GM18511 (cell line): ENCODE results near the gene NSUN6.
"Not testable (repeated sequence)": the region's sequence is repeated elsewhere in the genome, so short reads cannot be mapped to it uniquely, and the experiment has no call there.

Experiments used
- ATAC-seq: cut with Tn5 transposase; IDR thresholded peaks from one replicate; pipeline ENCODE4 v1.9.1; 2021; ENCODE audit warnings: mild to moderate bottlenecking, moderate library complexity; ENCODE audit not compliant: unreplicated experiment

The NSUN6 gene

DNA sequence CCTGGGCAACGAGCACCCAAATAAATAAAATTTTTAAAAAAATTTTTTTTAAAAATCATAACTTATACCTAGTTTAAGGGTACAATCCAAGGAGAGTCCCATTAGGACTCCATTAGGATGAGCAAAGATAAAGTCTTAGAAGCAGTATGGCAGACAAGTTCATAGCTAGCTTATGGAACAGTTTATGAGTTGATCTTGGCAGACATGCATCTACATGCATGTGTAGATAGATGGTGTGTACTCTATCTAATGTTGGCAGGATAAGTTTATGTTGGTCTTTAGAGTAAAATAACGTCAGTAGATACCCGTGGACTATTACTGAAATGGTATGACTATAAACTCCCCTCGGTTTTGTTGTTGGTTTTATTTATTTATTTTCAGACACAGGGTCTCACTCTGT is 40.2 kb downstream of the NSUN6 start:
- no peak for ATAC-seq

GRCh38 chr10:18610517-18610916 is 40.9 kb downstream of the NSUN6 start:
- ATAC-seq = no peak

DNA sequence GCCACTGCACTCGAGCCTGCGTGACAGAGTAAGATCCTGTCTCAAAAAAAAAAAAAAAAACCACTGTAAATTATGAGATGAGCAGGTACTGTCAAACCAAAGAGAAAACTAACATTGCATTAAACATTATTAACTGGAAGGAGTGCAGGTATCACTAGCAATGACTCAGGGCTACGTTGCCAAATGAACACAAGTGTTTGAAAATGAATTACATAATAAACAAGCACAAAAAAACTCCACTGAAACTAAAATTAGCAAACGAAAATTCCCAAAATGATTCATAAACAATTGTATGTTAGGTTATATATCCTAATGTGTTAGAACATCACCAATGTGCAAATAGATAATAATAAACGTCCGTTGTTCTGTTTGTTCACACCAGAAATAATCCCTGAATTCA is 42.8 kb downstream of the NSUN6 start:
- no peak for ATAC-seq

DNA sequence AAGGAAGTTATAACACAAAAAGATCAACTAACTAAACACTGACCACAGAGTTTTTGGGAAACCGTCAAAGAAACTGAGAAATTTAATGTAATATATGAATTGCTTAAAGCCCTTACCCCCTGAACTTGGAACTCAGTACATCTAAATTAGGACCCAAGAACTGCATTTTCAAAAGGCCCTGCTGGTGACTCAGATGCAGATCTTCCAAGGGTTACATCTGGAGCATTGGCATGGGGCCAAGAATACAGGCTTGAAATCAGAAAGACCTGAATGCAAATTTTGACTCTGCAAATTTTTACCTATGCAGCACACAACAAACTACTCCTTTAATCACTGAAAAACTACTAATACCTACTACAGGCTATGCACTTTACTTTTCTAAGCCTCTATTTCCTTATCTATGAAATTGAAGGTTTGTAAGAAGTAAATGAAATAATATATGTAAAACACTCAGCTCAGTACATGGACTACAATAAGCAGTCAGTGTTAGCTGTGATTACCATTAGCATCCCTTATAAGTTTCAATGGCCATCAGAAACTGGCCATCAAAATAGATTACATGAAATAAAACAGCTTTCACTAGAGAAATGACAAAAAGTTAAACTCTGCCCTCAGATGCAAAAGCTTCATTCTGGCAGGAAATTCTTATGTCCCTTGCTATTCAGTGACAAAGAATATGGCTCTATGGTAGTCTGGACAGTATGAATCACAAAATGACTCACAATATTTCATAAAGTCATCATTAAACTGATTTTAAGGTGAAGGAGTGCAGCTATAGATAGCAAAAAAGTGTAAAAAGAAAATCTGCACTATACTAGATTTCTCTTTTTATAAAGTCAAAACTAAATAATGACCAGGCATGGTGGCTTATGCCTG is 43.6 kb downstream of the NSUN6 start:
- ATAC-seq = peak; percentile 57

- no peak for ATAC-seq
These were observed 45.2 kb downstream of the NSUN6 start for GRCh38 chr10:18606051-18606695.

DNA sequence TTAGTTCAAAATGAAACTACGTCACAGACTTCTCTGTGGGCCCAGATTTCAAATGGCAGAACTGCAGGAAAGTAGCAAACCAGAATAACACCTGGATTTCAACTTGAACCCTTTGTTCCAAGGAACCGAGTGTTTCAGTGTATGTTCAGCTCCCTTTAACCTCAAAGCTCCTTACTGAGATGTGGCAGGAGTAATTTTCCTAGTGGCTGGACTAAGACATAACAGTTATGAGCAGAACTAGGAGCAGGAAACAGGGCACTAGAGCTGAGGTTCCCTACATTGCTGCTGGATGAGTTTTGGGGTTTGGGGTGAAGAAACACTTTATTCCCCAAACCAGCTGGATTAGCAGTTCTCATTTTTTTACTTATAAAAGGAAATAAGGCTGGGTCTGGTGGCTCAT is 50.1 kb downstream of the NSUN6 start:
- ATAC-seq = no peak

DNA sequence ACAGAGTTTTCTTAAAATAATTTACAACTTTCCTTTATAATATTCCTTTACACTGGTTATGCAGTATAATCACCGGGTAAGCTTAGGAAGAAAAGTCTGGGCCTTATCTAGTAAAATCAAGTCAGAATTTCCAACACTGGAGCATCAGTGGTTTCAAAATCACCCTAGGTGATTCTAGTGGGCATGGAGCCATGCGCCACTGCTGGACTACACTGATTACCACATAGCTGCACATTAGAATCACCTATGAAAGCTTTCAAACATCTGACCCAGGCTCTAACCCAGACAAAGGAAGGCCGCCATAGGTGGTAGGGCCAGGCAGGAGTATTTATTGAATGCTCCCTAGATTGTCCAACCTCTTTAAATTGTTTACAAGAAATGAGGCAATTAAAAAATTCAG is 52.0 kb downstream of the NSUN6 start:
- no peak for ATAC-seq

DNA sequence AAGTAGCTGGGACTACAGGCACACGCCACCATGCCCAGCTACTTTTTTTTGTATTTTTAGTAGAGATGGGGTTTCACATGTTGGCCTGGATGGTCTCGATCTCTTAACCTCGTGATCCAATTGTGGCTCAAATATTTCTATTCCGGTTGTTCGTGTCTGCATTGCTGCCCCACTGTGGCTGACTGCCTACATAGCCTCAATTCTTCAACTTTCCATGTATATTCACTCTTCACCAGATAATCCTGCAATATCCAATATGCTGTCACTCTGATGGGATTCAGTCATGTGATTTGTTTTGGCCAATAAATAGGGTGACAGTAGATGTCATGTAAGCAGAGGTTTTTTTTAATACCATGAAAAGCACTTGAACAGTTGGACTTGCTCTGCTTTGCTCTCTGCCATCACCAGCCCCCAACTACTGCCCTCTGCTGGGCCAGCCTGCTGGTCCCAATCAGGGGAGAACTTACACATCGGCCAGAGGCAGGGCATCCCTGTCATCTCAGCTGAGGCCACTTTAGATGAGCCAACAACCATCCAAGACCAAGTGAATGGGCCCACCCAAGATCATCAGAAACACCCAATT is 56.7 kb downstream of the NSUN6 start:
- no peak for ATAC-seq

DNA sequence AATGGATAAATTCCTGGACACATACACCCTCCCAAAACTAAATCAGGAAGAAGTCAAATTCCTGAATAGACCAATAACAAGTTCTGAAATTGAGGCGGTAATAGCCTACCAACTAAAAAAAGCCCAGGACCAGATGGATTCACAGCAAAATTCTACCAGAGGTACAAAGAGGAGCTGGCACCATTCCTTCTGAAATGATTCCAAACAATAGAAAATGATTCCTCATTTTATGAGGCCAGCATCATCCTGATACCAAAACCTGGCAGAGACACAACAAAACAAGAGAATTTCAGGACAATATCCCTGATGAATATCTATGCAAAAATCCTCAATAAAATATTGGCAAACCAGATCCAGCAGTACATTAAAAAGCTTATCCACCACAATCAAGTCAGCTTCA is 60.2 kb downstream of the NSUN6 start:
- ATAC-seq = not testable (repeated sequence)

DNA sequence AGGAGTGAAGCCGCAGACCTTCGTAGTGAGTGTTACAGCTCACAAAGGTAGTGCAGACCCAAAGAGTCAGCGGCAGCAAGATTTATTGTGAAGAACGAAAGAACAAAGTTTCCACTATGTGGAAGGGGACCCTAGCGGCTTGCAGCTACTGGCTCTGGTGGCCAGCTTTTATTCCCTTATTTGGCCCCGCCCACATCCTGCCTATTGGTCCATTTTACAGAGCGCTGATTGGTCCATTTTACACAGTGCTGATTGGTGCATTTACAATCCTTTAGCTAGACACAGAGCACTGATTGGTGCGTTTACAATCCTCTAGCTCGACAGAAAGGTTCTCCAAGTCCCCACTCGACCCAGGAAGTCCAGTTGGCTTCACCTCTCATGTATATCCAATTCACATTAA is 64.8 kb downstream of the NSUN6 start:
- not testable (repeated sequence) for ATAC-seq

- ATAC-seq = no peak
These were observed 67.7 kb downstream of the NSUN6 start for GRCh38 chr10:18583575-18584270.

DNA sequence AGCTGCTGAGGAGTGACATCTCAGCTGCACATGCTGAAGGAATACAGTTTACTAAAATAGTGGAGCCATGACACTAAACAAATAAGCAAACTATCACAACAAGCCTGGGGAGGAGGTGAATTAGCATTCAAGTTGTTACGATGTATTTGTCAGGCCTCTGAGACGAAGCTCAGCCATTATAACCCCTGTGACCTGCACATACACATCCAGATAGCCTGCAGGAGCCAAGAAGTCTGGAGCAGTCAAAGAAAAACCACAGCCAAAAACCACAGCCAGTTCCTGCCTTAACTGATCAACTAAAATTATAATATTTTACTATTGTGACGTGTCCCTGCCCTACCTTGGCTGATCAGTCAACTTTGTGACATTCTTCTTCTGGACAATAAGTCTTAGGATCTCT is 68.6 kb downstream of the NSUN6 start:
- peak; percentile 63 for ATAC-seq

GRCh38 chr10:18577823-18578685 is 73.3 kb downstream of the NSUN6 start:
- no peak for ATAC-seq

GRCh38 chr10:18576586-18576985 is 74.8 kb downstream of the NSUN6 start:
- no peak for ATAC-seq

GRCh38 chr10:18572959-18573561 is 78.3 kb downstream of the NSUN6 start:
- no peak for ATAC-seq

GRCh38 chr10:18571780-18572179 is 79.6 kb downstream of the NSUN6 start:
- no peak for ATAC-seq

DNA sequence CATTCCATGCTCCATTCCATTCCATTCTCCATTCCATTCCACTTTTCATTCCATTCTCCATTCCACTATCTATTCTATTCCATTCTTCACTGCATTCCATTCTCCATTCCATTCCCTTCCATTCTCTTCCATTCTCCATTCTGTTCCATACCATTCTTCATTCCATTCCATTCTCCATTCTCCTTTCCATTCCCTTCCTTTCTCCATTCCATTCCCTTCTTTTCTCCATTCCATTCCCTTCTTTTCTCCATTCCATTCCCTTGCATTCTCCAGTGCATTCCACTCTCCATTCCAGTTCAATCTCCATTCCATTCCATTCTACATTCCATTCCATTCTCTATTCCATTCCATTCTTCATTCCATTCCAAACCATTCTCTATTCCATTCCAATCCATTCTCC is 80.3 kb downstream of the NSUN6 start:
- no peak for ATAC-seq

- not testable (repeated sequence) for ATAC-seq
These were observed 81.0 kb downstream of the NSUN6 start for GRCh38 chr10:18570386-18570785.

DNA sequence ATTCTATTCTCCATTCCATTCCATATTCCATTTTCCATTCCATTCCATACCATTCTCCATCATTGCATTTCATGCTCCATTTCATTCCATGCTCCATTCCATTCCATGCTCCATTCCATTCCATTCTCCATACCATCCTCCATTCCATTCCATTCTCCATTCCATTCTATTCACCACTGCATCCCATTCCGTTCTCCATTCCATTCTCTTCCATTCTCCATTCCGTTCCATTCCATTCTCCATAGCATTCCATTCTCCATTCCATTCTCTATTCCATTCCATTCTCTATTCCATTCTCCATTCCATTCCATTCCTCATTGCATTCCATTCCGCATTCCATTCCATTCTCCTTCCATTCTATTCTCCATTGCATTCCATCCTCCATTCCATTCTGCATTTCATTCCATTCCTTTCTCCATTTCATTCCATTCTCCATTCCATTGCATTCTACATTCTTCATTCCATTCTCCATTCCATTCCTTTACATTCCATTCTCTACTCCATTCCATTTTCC is 84.0 kb downstream of the NSUN6 start:
- ATAC-seq = no peak

DNA sequence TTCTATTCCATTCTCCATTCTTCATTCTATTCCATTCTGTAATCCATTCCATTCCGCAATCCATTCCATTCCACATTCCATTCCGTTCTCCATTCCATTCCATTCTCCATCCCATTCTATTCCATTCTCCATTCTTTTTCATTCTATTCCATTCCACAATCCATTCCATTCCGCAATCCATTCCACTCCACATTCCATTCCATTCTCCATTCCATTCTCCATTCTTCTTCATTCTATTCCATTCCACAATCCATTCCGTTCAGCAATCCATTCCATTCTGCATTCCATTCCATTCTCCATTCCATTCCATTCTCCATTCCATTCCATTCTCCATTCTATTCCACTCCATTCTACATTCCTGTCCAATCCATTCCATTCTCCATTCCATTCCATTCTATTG is 85.2 kb downstream of the NSUN6 start:
- no peak for ATAC-seq
